ENCODE measurements around the gene SCUBE1.

GRCh38 chr22:43257961-43258360, 85.2 kb downstream of the SCUBE1 start:
- no peak for TF ChIP-seq ZNF274 (IDR thresholded peaks at IDR 0.05; ENCODE audit: low read depth, low read length)
- TF ChIP-seq SUZ12 (IDR thresholded peaks at IDR 0.05; ENCODE audit: extremely low read depth, insufficient read depth, insufficient read length), result no peak
